Sigmoid colon (tissue), 7 donors: ENCODE data around the gene NCAPH2. TPM values are rescaled to one million over a fixed set of nuclear protein-coding genes. Genes with fewer than 3 reads are reported as not detected.
A peak's percentile ranks its signal among the peaks of the same experiment; 100 is the strongest.

Experiments
- DNase-seq: peaks from one replicate; pipeline ENCODE4 v3.0.0-alpha.2; 2019
- H3K27ac ChIP-seq, 4 donors: fragments of 200-600 bp; sonication (generic); one replicate each; pipeline ENCODE4 v1.5.1; 2016 to 2019; ENCODE audit warnings: mild to moderate bottlenecking in 1 of 4
- H3K27me3 ChIP-seq, 3 donors: fragments of 200-600 bp; sonication (generic); one replicate each; pipeline ENCODE4 v1.5.1; 2019; ENCODE audit warnings: mild to moderate bottlenecking in 1 of 3
- H3K36me3 ChIP-seq, 4 donors: fragments of 200-600 bp; sonication (generic); one replicate each; pipeline ENCODE4 v1.5.1; 2016 to 2019
- H3K4me1 ChIP-seq, 4 donors: fragments of 200-600 bp; sonication (generic); one replicate each; pipeline ENCODE4 v1.5.1; 2017 to 2019
- H3K4me3 ChIP-seq, 4 donors: fragments of 200-600 bp; sonication (generic); one replicate each; pipeline ENCODE4 v1.5.1; 2017 to 2019; ENCODE audit warnings: mild to moderate bottlenecking in 2 of 4, moderate library complexity in 1 of 4
- H3K9me3 ChIP-seq, 4 donors: fragments of 200-600 bp in 3 of 4; sonication (generic) in 3 of 4; one replicate each; pipeline versions ENCODE4 v1.5.1 to v1.6.1; 2013 to 2019
- EP300 ChIP-seq, 4 donors: sonication (generic); formaldehyde crosslinking; IDR thresholded peaks; one replicate each; pipeline ENCODE4 v1.6.1; 2017; ENCODE audit warnings: antibody characterized with exemption in 4 of 4
- POLR2A ChIP-seq, 2 donors: fragments of 450-650 bp; IDR thresholded peaks; one replicate each; pipeline ENCODE4 v1.6.1; 2016; ENCODE audit warnings: antibody characterized with exemption in 2 of 2, mild to moderate bottlenecking in 2 of 2, moderate library complexity in 2 of 2
- POLR2AphosphoS5 ChIP-seq, 4 donors: sonication (generic); formaldehyde crosslinking; IDR thresholded peaks; one replicate each; pipeline ENCODE4 v1.6.1; 2017; ENCODE audit warnings: antibody characterized with exemption in 4 of 4
- WGBS, 2 donors: extraction: QIAGEN DNeasy Blood & Tissue Kit; methylation state at CpG; one replicate each; pipeline ENCODE4 v1.1.7; 2013; 5-methylcytosine and 5-hydroxymethylcytosine counted together
- intact Hi-C: fragments of 100-400 bp; cut with DNase I; formaldehyde crosslinking; loops from one replicate; pipeline ENCODE4 v1.15.1; 2023
- polyA plus RNA-seq, 3 donors: library from polyadenylated mRNA; stranded (reverse); fragments of 200-250 nt; gene quantifications; one replicate each; pipeline ENCODE4 v1.2.3, GENCODE V29; 2013
- total RNA-seq, 4 donors: library from RNA; depleted of rRNA; stranded (reverse); fragments of >200 nt; gene quantifications; one replicate each; pipeline ENCODE4 v1.1.0, GENCODE V29; 2016
- TF ChIP-seq, protein P1 (sequence below), 4 experiments: fragments of 450-650 bp in 3 of 4; fragments of 200-600 bp in 1 of 4; IDR thresholded peaks; one replicate each; pipeline ENCODE4 v1.5.1; 2016 to 2019; ENCODE audit warnings: antibody characterized with exemption in 4 of 4, mild to moderate bottlenecking in 3 of 4, moderate library complexity in 2 of 4
- donor health status: healthy with polysubstance abuse.
- donor health status: Bipolar disorder and iron deficiency.
- donor health status: healthy.

Gene NCAPH2
- total and polyA plus RNA-seq, 7 donors, result 20.3 to 54.0 (median 34.8) TPM

- no peak for TF ChIP-seq EP300 (IDR thresholded peaks at IDR 0.05)
- TF ChIP-seq, protein P1, sequence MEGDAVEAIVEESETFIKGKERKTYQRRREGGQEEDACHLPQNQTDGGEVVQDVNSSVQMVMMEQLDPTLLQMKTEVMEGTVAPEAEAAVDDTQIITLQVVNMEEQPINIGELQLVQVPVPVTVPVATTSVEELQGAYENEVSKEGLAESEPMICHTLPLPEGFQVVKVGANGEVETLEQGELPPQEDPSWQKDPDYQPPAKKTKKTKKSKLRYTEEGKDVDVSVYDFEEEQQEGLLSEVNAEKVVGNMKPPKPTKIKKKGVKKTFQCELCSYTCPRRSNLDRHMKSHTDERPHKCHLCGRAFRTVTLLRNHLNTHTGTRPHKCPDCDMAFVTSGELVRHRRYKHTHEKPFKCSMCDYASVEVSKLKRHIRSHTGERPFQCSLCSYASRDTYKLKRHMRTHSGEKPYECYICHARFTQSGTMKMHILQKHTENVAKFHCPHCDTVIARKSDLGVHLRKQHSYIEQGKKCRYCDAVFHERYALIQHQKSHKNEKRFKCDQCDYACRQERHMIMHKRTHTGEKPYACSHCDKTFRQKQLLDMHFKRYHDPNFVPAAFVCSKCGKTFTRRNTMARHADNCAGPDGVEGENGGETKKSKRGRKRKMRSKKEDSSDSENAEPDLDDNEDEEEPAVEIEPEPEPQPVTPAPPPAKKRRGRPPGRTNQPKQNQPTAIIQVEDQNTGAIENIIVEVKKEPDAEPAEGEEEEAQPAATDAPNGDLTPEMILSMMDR (IDR thresholded peaks at IDR 0.05), result no peak
- no peak for TF ChIP-seq POLR2A (IDR thresholded peaks at IDR 0.05)
- TF ChIP-seq POLR2AphosphoS5 (IDR thresholded peaks at IDR 0.05), result no peak
- Histone ChIP-seq H3K27me3 (peaks cover 25 to 66% (median 65%) of the 10 kb centered on the region in 3 donors), H3K4me3 (no peak overlapping the region), H3K4me1 (peaks cover 0 to 30% (median 23%) of the 10 kb centered on the region in 4 donors), H3K36me3 (no peaks in the 10 kb centered on the region), H3K27ac (peak overlapping the region in 1 of 4 donors; percentile 34), H3K9me3 (no peaks in the 10 kb centered on the region)
- WGBS, 2 donors, result 23 to 42% methylated on average over 5 of the region's 5 CpGs
- no peak for DNase-seq
- intact Hi-C loops, result loop anchor here (5.0 kb wide), 1 partner anchor 78 kb away; no protein-coding TSS in a partner anchor
Observed at GRCh38 chr22:50544746-50545253, 36.8 kb downstream of the NCAPH2 start.

- no peak within 1 kb of the TSS for H3K4me3 ChIP-seq
- intact Hi-C loops, result no loop called here
- no peak within 1 kb of the TSS for H3K27ac ChIP-seq
- H3K36me3 ChIP-seq, result no peaks in the 10 kb centered on the region
- no peak for DNase-seq
- TF ChIP-seq POLR2AphosphoS5 (IDR thresholded peaks at IDR 0.05), result no peak
- H3K9me3 ChIP-seq, result no peaks in the 10 kb centered on the region
- peaks cover 25 to 74% (median 67%) of the 10 kb centered on the region in 3 donors for H3K27me3 ChIP-seq
- H3K4me1 ChIP-seq, result peaks cover 0 to 30% (median 23%) of the 10 kb centered on the region in 4 donors
- WGBS, 2 donors, result 69 to 79% methylated on average over 10 of the region's 10 CpGs
Observed at GRCh38 chr22:50545522-50546325, 37.7 kb downstream of the NCAPH2 start, which contains the start of gene KLHDC7B. KLHDC7B (plus strand) TSS chr22:50545899; CDS start chr22:50546244, 345 bp downstream.

GRCh38 chr22:50546326-50547262 lies 38.6 kb downstream of the NCAPH2 start:
- intact Hi-C loops, result no loop called here
- Histone ChIP-seq H3K27me3 (peaks cover 25 to 74% (median 67%) of the 10 kb centered on the region in 3 donors), H3K36me3 (no peaks in the 10 kb centered on the region), H3K4me1 (peaks cover 0 to 30% (median 23%) of the 10 kb centered on the region in 4 donors), H3K4me3 (no peak overlapping the region), H3K9me3 (no peaks in the 10 kb centered on the region), H3K27ac (no peak overlapping the region)
- DNase-seq, result no peak
- WGBS, 2 donors, result 54 to 82% methylated on average over 78 of the region's 78 CpGs
- TF ChIP-seq POLR2A (IDR thresholded peaks at IDR 0.05) (no peak), POLR2AphosphoS5 (IDR thresholded peaks at IDR 0.05) (no peak), EP300 (IDR thresholded peaks at IDR 0.05) (no peak)
- TF ChIP-seq, protein P1 (IDR thresholded peaks at IDR 0.05), result no peak

GRCh38 chr22:50547263-50547985 lies 39.4 kb downstream of the NCAPH2 start:
- Histone ChIP-seq H3K4me3 (no peak overlapping the region), H3K27me3 (peaks cover 25 to 74% (median 67%) of the 10 kb centered on the region in 3 donors), H3K9me3 (no peaks in the 10 kb centered on the region), H3K27ac (no peak overlapping the region), H3K4me1 (peaks cover 0 to 30% (median 23%) of the 10 kb centered on the region in 4 donors), H3K36me3 (no peaks in the 10 kb centered on the region)
- WGBS, 2 donors, result 17 to 52% methylated on average over 35 of the region's 35 CpGs
- no peak for TF ChIP-seq POLR2A (IDR thresholded peaks at IDR 0.05)
- TF ChIP-seq POLR2AphosphoS5 (IDR thresholded peaks at IDR 0.05), result no peak
- TF ChIP-seq, protein P1 (IDR thresholded peaks at IDR 0.05), result no peak
- no peak for TF ChIP-seq EP300 (IDR thresholded peaks at IDR 0.05)
- no peak for DNase-seq
- intact Hi-C loops, result no loop called here
